Measurements from ENCODE around the gene GLRA3. TPM values are rescaled to one million over a fixed set of nuclear protein-coding genes. Genes with fewer than 3 reads are reported as not detected.

GLRA3 gene
- total and polyA plus RNA-seq, 2 of the 8 experiments (the other 6 are each of a cell fraction or from before 2014, with no cell fraction given), result 0.02 TPM; not detected in 1

DNA sequence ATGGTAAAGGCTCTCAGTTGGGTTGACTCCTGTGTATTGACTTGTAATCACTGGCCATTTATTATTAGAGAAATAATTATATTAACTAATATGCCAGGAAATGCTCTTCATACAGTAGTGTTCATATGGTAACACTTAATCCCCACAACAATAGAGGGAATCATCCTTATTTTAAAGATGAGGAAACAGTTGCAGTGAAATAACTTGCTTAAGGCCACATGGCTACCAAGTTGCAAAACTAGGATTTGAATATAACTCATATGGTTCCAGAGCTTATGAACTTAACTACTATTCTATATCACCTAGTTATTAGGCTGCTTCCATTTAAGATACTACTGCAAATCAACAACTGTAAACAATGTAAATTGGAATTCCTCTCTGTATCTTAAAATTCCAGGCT lies 163.2 kb downstream of the GLRA3 start:
- FAIRE-seq (no peak), DNase-seq (ENCODE audit: low read depth in 1 of 2, low spot score in 2 of 2) (no peak)
- no peak overlapping the region for H3K9ac ChIP-seq (replicated peaks in 1 of 4; ENCODE audit: extremely low read depth in 1 of 4, low read depth in 3 of 4, low read length in 3 of 4)
- H3K79me1 ChIP-seq (ENCODE audit: low read depth, low read length), result no peaks in the 10 kb centered on the region
- no peak overlapping the region for H2BK20ac ChIP-seq (ENCODE audit: low read length)
- no peaks in the 10 kb centered on the region for H3K36me3 ChIP-seq (ENCODE audit: control insufficient read depth in 2 of 4, insufficient read depth in 4 of 4, low read length in 3 of 4)
- no peak overlapping the region for H2BK5ac ChIP-seq (ENCODE audit: low read depth, low read length)
- no peaks in the 10 kb centered on the region for H4K20me1 ChIP-seq (replicated peaks in 1 of 2; ENCODE audit: control insufficient read depth in 1 of 2, insufficient read depth in 2 of 2, low read length in 2 of 2)
- no peak overlapping the region for H3K56ac ChIP-seq (replicated peaks; ENCODE audit: insufficient read length, low read depth, low read length)
- H3K14ac ChIP-seq (ENCODE audit: insufficient read length), result no peak overlapping the region
- H3K18ac ChIP-seq (ENCODE audit: extremely low read depth, low read length), result no peak overlapping the region
- no peak overlapping the region for H2BK120ac ChIP-seq (replicated peaks; ENCODE audit: low read depth, low read length)
- H3K79me2 ChIP-seq (ENCODE audit: control insufficient read depth in 1 of 2, insufficient read depth in 2 of 2, low read length in 2 of 2), result no peaks in the 10 kb centered on the region
- H2AFZ ChIP-seq (ENCODE audit: low read length), result no peak overlapping the region
- ChIA-PET CTCF (ENCODE audit: partially characterized antibody) (interaction anchor here (1.0 kb wide), 1 partner anchor 16 kb away, joined by 3 read pairs; no protein-coding TSS in a partner anchor), POLR2A (ENCODE audit: partially characterized antibody) (no interaction called here)
- H2AK5ac ChIP-seq (ENCODE audit: low read depth, low read length), result no peak overlapping the region
- no peak overlapping the region for H4K91ac ChIP-seq (replicated peaks; ENCODE audit: insufficient read length, low read length)
- no peak overlapping the region for H3K4ac ChIP-seq (replicated peaks; ENCODE audit: insufficient read length, low read depth, low read length)
- no peak overlapping the region for H4K8ac ChIP-seq (ENCODE audit: extremely low read depth, insufficient read depth, low read length)
- H3K4me3 ChIP-seq (ENCODE audit: extremely low read depth in 1 of 4, insufficient read depth in 2 of 4, low read depth in 3 of 4, low read length in 4 of 4), result no peak overlapping the region
- no peak overlapping the region for H4K5ac ChIP-seq (ENCODE audit: insufficient read length, low read depth, low read length)
- no peak overlapping the region for H3K23ac ChIP-seq (ENCODE audit: insufficient read length)
- no peaks in the 10 kb centered on the region for H3K27me3 ChIP-seq (replicated peaks in 1 of 4; ENCODE audit: control insufficient read depth in 3 of 4, extremely low read depth in 1 of 4, insufficient read depth in 3 of 4, low read length in 3 of 4)
- H3K4me2 ChIP-seq (ENCODE audit: insufficient read depth in 1 of 2, low read depth in 2 of 2, low read length in 2 of 2), result no peak overlapping the region
- H2BK15ac ChIP-seq (ENCODE audit: low read length), result no peak overlapping the region
- H3K27ac ChIP-seq (ENCODE audit: low read depth, low read length), result no peak overlapping the region
- no peaks in the 10 kb centered on the region for H3K23me2 ChIP-seq (ENCODE audit: low read depth, low read length)
- H3K9me3 ChIP-seq (ENCODE audit: insufficient read depth in 2 of 2, low read depth in 1 of 2, low read length in 1 of 2), result no peaks in the 10 kb centered on the region
- H2BK12ac ChIP-seq (ENCODE audit: low read depth, low read length), result no peak overlapping the region
- no peaks in the 10 kb centered on the region for H3K4me1 ChIP-seq (replicated peaks in 1 of 4; ENCODE audit: control insufficient read depth in 3 of 4, insufficient read depth in 4 of 4, low read length in 3 of 4)
- TF ChIP-seq NANOG (IDR thresholded peaks at IDR 0.05; ENCODE audit: insufficient read depth, low read depth, low read length, poor library complexity, severe bottlenecking) (no peak), JUN (IDR thresholded peaks at IDR 0.05; ENCODE audit: low read depth, low read length) (no peak), RFX5 (IDR thresholded peaks at IDR 0.05; ENCODE audit: borderline replicate concordance, low read depth, low read length) (no peak), POLR2A (IDR thresholded peaks at IDR 0.05; ENCODE audit: control extremely low read depth in 1 of 2, low read depth in 2 of 2, low read length in 2 of 2) (no peak), TAF1 (IDR thresholded peaks at IDR 0.05; ENCODE audit: low read depth, low read length) (no peak), SP2 (IDR thresholded peaks at IDR 0.05; ENCODE audit: low read length) (no peak), CTBP2 (IDR thresholded peaks at IDR 0.05; ENCODE audit: borderline replicate concordance, insufficient read depth, insufficient read length, low read length) (no peak), TEAD4 (IDR thresholded peaks at IDR 0.05; ENCODE audit: low read depth, low read length) (no peak), JUND (IDR thresholded peaks at IDR 0.05; ENCODE audit: low read length) (no peak), CHD2 (IDR thresholded peaks at IDR 0.05; ENCODE audit: low read length) (no peak), MAX (IDR thresholded peaks at IDR 0.05) (no peak), POLR2AphosphoS5 (IDR thresholded peaks at IDR 0.05; ENCODE audit: low read depth, low read length) (no peak), EZH2 (IDR thresholded peaks at IDR 0.05; ENCODE audit: low read depth, low read length, severe bottlenecking) (no peak), GABPA (IDR thresholded peaks at IDR 0.05; ENCODE audit: borderline replicate concordance, insufficient read depth, low read length) (no peak), BCL11A (IDR thresholded peaks at IDR 0.05; ENCODE audit: low read depth in 2 of 2, low read length in 2 of 2) (no peak), EGR1 (IDR thresholded peaks at IDR 0.05; ENCODE audit: borderline replicate concordance, low read depth, low read length) (no peak), RXRA (IDR thresholded peaks at IDR 0.05; ENCODE audit: insufficient read depth, low read depth, low read length) (no peak)

Measured in H1 (cell line).